HEK293T (cell line): ENCODE data around the gene IL20.

Experiments
- CTCF ChIA-PET: fragments of 350-600 bp; formaldehyde crosslinking; extraction: SDS; loops from one replicate; lab custom pipeline; 2021; ENCODE audit warnings: antibody characterized with exemption, inconsistent platforms; lab: Yijun Ruan, JAX
- POLR2A ChIA-PET: fragments of 350-600 bp; formaldehyde crosslinking; extraction: SDS; loops from one replicate; lab custom pipeline; 2020; ENCODE audit warnings: antibody characterized with exemption, inconsistent platforms; lab: Yijun Ruan, JAX
- DNase-seq: peaks from one replicate; pipeline ENCODE4 v3.0.0; 2012; ENCODE audit warnings: mixed read lengths; ENCODE audit errors: extremely low spot score
- ARNT ChIP-seq: fragments of 450-650 bp; IDR thresholded peaks from 2 replicates; pipeline ENCODE4 v1.6.1; 2017; ENCODE audit warnings: mild to moderate bottlenecking
- BHLHE40 ChIP-seq: fragments of 450-650 bp; IDR thresholded peaks from 2 replicates; pipeline ENCODE4 v1.6.1; 2016; ENCODE audit warnings: mild to moderate bottlenecking, moderate library complexity, borderline replicate concordance
- CTBP1 ChIP-seq: fragments of 450-650 bp; IDR thresholded peaks from 2 replicates; pipeline ENCODE4 v1.6.1; 2016; ENCODE audit warnings: borderline replicate concordance
- ELF4 ChIP-seq: fragments of 450-650 bp; IDR thresholded peaks from 2 replicates; pipeline ENCODE4 v1.6.1; 2017; ENCODE audit warnings: antibody characterized with exemption
- FOXA1 ChIP-seq: fragments of 450-650 bp; IDR thresholded peaks from 2 replicates; pipeline ENCODE4 v1.6.1; 2016; ENCODE audit warnings: mild to moderate bottlenecking
- FOXK2 ChIP-seq: fragments of 450-650 bp; IDR thresholded peaks from 2 replicates; pipeline ENCODE4 v1.6.1; 2016; ENCODE audit warnings: mild to moderate bottlenecking
- FOXM1 ChIP-seq: fragments of 450-650 bp; IDR thresholded peaks from 2 replicates; pipeline ENCODE4 v1.6.1; 2017; ENCODE audit warnings: mild to moderate bottlenecking, borderline replicate concordance
- HDGF ChIP-seq: fragments of 450-650 bp; IDR thresholded peaks from 2 replicates; pipeline ENCODE4 v1.6.1; 2017; ENCODE audit warnings: antibody characterized with exemption, borderline replicate concordance
- L3MBTL2 ChIP-seq: fragments of 450-650 bp; conservative IDR thresholded peaks from 2 replicates; pipeline ENCODE4 v1.6.1; 2016; ENCODE audit warnings: mild to moderate bottlenecking
- LEF1 ChIP-seq: fragments of 450-650 bp; IDR thresholded peaks from 2 replicates; pipeline ENCODE4 v1.6.1; 2017; ENCODE audit warnings: mild to moderate bottlenecking, borderline replicate concordance
- NFRKB ChIP-seq: fragments of 450-650 bp; IDR thresholded peaks from 2 replicates; pipeline ENCODE4 v1.6.1; 2016; ENCODE audit warnings: mild to moderate bottlenecking, moderate library complexity
- SP1 ChIP-seq: fragments of 450-650 bp; IDR thresholded peaks from 2 replicates; pipeline ENCODE4 v1.6.1; 2017
- SUZ12 ChIP-seq: fragments of 450-650 bp; IDR thresholded peaks from 2 replicates; pipeline ENCODE4 v1.6.1; 2016; ENCODE audit warnings: mild to moderate bottlenecking
- TARDBP ChIP-seq: fragments of 450-650 bp; IDR thresholded peaks from 2 replicates; pipeline ENCODE4 v1.6.1; 2016
- ZNF384 ChIP-seq: fragments of 450-650 bp; IDR thresholded peaks from 2 replicates; pipeline ENCODE4 v1.6.1; 2016
- TF ChIP-seq, protein P1 (sequence below): fragments of 450-650 bp; IDR thresholded peaks from 2 replicates; pipeline ENCODE4 v1.6.1; 2016

IL20 gene

DNA sequence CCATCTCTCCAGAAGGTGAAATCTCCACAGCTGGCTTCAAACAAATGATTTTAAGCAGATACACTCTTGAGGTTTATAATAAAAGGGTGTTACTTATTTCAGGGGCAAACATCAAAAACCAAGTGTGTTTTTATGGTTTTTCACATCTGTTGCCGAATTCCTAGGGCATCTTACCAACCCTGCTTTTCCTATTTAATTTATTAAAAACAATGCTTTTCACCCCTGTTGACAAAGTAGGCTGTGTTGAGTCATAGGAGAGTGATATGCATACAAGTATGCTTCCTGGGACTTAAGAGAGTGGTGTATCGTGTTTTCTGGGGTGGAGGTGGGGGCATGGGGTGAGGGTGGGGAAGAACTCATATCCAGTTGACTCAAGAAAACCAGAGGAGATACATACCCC lies 29.3 kb upstream of the IL20 start:
- no peak for DNase-seq
- no peak for TF ChIP-seq HDGF
- no peak for TF ChIP-seq SUZ12
- TF ChIP-seq NFRKB = no peak
- no peak for TF ChIP-seq FOXA1
- TF ChIP-seq ELF4 = no peak
- no peak for TF ChIP-seq L3MBTL2
- no peak for TF ChIP-seq ARNT
- ChIA-PET CTCF (no interaction called here), POLR2A (no interaction called here)

DNA sequence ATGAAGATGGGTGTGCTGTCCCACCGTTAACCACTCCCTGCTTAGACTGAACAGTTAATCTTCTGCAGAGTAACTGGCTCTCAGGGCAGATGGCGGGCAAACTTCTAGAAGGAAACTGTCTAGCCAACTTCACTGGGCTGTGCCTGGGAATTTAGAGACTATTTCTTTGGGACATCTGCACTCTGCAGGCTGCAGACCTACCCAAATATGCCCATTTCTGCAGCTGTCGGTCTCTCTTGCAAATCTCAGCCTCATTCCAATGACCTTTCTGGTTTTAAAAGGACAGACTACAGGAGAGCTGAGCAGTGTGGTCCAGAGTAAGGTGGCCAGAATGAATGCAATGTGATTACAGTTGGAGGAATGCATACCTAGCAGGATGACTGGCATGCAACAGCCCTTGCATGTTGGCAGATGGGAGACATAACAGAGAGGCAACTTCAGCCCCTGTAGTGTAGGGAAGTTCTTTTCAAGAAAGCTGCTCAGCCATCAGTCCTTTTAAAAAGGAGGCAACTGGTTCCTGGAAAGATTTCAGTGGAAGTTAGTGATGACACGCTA lies 26.3 kb upstream of the IL20 start:
- DNase-seq = no peak
- CTCF ChIA-PET = no interaction called here
- TF ChIP-seq LEF1 (no peak), FOXM1 (no peak), L3MBTL2 (no peak), BHLHE40 (no peak), NFRKB (no peak), FOXA1 (no peak), ELF4 (no peak), TARDBP (no peak), ZNF384 (no peak)
- POLR2A ChIA-PET = no interaction called here

DNA sequence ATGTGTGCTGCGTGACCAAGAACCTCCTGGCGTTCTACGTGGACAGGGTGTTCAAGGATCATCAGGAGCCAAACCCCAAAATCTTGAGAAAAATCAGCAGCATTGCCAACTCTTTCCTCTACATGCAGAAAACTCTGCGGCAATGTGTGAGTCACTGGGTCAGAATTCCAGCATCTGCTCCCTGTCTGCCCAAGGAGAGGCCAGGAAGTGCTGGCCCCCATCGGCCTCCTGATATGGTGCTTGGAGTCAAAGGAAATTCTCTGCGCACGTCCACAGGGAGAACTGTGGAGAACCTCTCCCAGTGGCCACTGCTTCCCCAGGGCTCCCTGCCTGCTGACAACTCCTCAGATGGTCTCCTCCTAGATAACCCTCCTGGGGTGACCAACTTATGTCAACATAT lies 25.6 kb upstream of the IL20 start:
- CTCF ChIA-PET = no interaction called here
- no peak for DNase-seq
- POLR2A ChIA-PET = no interaction called here

DNA sequence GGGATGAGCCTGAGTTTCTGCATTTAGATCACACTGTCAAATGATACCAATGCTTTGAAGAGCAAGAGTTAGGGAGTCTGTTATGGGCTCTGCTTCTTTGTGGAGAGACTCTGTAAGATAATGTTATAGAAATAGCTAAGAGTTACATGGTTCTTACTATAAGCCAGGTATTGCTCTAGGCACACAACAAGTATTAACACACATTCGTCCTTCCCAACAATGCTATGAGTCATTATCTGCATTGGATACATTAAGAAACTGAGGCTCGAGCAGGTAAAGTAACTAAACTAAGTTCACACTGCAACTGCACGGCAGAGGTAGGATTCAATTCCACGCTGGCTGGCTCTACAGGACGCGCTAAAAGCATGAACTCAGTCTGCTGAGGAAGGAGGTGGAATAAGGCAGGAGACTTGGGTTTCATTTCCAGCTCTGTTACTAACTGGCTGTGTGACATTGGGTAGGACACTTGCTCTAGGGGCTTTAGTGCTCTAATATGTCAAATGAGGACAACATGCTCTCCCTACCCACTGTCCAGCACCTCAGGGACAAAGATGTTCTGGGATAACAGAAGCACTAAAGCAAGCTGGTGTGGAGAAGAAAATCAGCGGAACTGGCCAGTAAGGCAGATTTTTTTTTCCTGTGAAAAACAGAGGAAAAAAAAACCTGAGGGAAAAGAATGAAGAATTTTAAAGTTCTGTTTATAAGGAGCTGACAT lies 23.7 kb upstream of the IL20 start:
- ChIA-PET CTCF (no interaction called here), POLR2A (no interaction called here)
- TF ChIP-seq FOXA1 = no peak
- TF ChIP-seq HDGF = no peak
- no peak for TF ChIP-seq LEF1
- no peak for TF ChIP-seq ZNF384
- no peak for TF ChIP-seq FOXM1
- no peak for TF ChIP-seq BHLHE40
- TF ChIP-seq NFRKB = no peak
- no peak for TF ChIP-seq ELF4
- TF ChIP-seq SP1 = no peak
- no peak for TF ChIP-seq TARDBP
- no peak for TF ChIP-seq SUZ12
- no peak for TF ChIP-seq L3MBTL2
- TF ChIP-seq, protein P1, sequence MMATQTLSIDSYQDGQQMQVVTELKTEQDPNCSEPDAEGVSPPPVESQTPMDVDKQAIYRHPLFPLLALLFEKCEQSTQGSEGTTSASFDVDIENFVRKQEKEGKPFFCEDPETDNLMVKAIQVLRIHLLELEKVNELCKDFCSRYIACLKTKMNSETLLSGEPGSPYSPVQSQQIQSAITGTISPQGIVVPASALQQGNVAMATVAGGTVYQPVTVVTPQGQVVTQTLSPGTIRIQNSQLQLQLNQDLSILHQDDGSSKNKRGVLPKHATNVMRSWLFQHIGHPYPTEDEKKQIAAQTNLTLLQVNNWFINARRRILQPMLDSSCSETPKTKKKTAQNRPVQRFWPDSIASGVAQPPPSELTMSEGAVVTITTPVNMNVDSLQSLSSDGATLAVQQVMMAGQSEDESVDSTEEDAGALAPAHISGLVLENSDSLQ = no peak
- no peak for TF ChIP-seq CTBP1
- TF ChIP-seq FOXK2 = no peak
- no peak for TF ChIP-seq ARNT
- DNase-seq = no peak

More for the DNA sequence above, 25.6 kb upstream of the IL20 start:
- TF ChIP-seq ZNF384 (no peak), L3MBTL2 (no peak), FOXK2 (no peak), SP1 (no peak), ELF4 (no peak), NFRKB (no peak), HDGF (no peak), BHLHE40 (no peak), TARDBP (no peak), FOXA1 (no peak), ARNT (no peak), SUZ12 (no peak)
- TF ChIP-seq, protein P1 = no peak

DNA sequence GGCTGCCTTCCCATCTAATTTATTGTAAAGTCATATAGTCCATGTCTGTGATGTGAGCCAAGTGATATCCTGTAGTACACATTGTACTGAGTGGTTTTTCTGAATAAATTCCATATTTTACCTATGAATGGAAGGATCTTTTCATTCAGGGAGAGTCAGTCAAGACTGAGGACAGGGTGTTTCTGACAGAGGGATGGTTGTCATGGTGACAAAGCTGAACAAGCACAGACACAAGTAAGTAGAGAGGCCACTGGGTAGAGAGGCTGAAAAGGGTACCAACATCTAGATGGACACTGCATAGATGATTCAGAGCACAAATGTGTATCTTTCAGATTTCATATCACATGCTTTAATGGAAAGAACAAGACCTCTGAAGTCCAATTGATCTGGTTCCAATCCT lies 22.6 kb upstream of the IL20 start:
- no peak for DNase-seq
- ChIA-PET CTCF (interaction anchor here (0.6 kb wide), 1 partner anchor 70 kb away, joined by 3 read pairs; no protein-coding TSS in a partner anchor), POLR2A (no interaction called here)
- TF ChIP-seq, protein P1 = no peak
- TF ChIP-seq ARNT (no peak), ELF4 (no peak), FOXA1 (no peak), FOXK2 (no peak), BHLHE40 (no peak), LEF1 (no peak)

DNA sequence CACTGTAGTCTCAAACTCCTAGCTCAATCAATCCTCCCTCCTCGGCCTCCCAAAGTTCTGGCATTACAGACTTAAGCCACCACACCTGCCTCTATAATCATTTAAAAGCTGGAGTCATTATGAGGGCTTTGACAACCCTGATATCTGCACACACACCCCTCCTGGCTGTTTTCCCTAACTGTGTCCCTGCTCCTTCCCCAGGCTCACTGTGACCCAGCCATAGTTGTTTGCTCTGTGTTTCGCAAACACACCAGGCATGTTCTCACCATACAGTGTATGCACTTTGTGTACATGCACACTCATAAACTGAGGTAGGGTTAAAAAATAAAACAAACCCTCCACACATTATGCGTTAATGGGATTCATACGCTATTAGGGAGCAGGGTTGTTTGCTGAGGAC lies 21.8 kb upstream of the IL20 start:
- no peak for DNase-seq
- ChIA-PET POLR2A (no interaction called here), CTCF (interaction anchor here (0.6 kb wide), 1 partner anchor 69 kb away, joined by 3 read pairs; no protein-coding TSS in a partner anchor)
- TF ChIP-seq NFRKB = no peak
- no peak for TF ChIP-seq FOXA1
- no peak for TF ChIP-seq LEF1
- TF ChIP-seq SP1 = no peak

DNA sequence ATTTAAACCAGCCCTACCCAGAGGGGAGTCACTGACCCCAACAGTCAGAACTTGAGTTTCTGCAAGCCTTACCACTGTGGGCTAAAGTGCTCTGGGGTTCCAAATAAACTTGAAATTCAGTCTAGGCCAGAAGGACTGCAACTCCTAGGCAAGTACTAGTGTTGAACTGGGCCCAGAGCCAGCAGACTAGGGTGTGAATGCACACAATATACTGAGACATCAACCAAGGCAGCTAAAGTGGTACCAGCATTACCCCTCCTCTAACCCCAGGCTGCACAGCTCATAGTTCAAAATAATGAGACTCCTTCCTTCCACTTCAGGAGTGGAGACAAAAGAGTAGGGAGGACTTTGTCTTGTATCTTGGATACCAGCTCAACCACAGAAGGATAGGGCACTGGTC lies 18.9 kb upstream of the IL20 start:
- ChIA-PET CTCF (no interaction called here), POLR2A (no interaction called here)
- no peak for DNase-seq
- TF ChIP-seq SP1 (no peak), CTBP1 (no peak), FOXK2 (no peak), NFRKB (no peak)
